ENCODE data around the gene DRICH1.
"Not testable (repeated sequence)": the region's sequence is repeated elsewhere in the genome, so short reads cannot be mapped to it uniquely, and the experiment has no call there.

DRICH1 gene, protein sequence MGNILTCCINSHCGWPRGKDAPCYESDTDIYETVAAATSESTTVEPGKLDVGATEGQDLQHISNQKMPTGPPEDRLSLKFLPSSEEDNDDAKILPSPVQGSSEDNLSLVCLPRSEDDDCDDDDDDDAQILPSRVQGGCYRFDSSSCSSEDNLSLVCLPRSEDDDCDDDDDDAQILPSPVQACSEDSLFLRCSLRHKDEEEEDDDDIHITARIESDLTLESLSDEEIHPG

GRCh38 chr22:23632178-23632577 is at the start of gene DRICH1:
Gene DRICH1 (minus strand): TSS chr22:23632321. CDS start chr22:23632023, 298 bp downstream.
- no peaks in the 10 kb centered on the region for H3K9me3 ChIP-seq (ENCODE audit: low read length)
- no peak within 1 kb of the TSS for H3K4me3 ChIP-seq (ENCODE audit: low read length)
- no peaks in the 10 kb centered on the region for H3K27me3 ChIP-seq (ENCODE audit: insufficient read depth, low read length)
- H3K36me3 ChIP-seq (ENCODE audit: insufficient read depth, low read length) = no peaks in the 10 kb centered on the region
- H2AFZ ChIP-seq (ENCODE audit: low read depth, low read length) = no peak within 1 kb of the TSS
- no peaks in the 10 kb centered on the region for H3K4me1 ChIP-seq (ENCODE audit: insufficient read depth, low read length)

DNA sequence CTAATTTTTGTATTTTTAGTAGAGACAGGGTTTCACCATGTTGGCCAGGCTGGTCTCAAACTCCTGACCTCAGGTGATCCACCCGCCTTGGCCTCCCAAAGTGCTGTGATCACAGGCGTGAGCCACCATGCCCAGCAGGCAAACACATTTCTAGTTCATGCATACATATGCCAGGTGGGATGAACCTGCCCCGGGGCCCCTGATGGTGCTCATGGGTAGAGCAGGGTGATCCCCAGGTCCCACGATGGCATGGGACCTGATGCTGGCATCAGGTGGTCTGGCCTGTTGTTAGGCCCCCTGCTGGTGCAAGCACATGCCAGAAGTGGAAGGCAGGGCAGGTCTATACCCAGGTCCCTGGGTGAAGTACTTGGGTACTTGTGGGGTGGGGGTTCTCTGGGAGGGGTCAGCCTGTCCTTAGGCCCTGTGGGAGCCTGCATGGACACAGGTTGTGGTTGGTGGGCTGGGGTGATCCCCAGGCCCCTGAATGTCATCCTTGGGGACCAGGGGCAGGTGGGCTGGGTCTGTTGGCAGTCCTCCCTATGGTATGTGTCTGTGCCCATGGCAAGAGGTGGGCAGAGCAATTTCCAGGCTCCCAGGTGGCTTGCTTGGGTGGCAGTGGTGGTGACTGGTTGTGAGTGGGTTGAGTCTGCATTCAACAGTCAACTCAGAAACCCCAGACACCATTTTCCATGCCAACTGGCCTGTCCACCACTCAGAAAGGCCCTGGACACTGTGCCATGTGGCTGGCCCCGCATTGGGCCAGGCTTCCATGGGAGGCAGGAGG is 49.1 kb upstream of the DRICH1 start:
- Histone ChIP-seq H3K27me3 (ENCODE audit: insufficient read depth, low read length) (no peaks in the 10 kb centered on the region), H3K4me3 (ENCODE audit: low read length) (no peak overlapping the region)

GRCh38 chr22:23678133-23678532 is 46.0 kb upstream of the DRICH1 start:
- no peaks in the 10 kb centered on the region for H3K27me3 ChIP-seq (ENCODE audit: insufficient read depth, low read length)
- H3K4me3 ChIP-seq (ENCODE audit: low read length) = no peak overlapping the region
- H2AFZ ChIP-seq (ENCODE audit: low read depth, low read length) = no peak overlapping the region
- H3K9me3 ChIP-seq (ENCODE audit: low read length) = no peaks in the 10 kb centered on the region
- H3K36me3 ChIP-seq (ENCODE audit: insufficient read depth, low read length) = peaks cover 4% of the 10 kb centered on the region
- peaks cover 14% of the 10 kb centered on the region for H3K4me1 ChIP-seq (ENCODE audit: insufficient read depth, low read length)

More for the DNA sequence above, 49.1 kb upstream of the DRICH1 start:
- Histone ChIP-seq H3K36me3 (ENCODE audit: insufficient read depth, low read length) (peaks cover 10% of the 10 kb centered on the region), H3K9me3 (ENCODE audit: low read length) (no peaks in the 10 kb centered on the region), H3K4me1 (ENCODE audit: insufficient read depth, low read length) (peaks cover 14% of the 10 kb centered on the region), H2AFZ (ENCODE audit: low read depth, low read length) (no peak overlapping the region)

- Histone ChIP-seq H3K4me3 (ENCODE audit: low read length) (no peak overlapping the region), H3K4me1 (ENCODE audit: insufficient read depth, low read length) (peaks cover 14% of the 10 kb centered on the region), H3K9me3 (ENCODE audit: low read length) (no peaks in the 10 kb centered on the region), H2AFZ (ENCODE audit: low read depth, low read length) (no peak overlapping the region), H3K27me3 (ENCODE audit: insufficient read depth, low read length) (no peaks in the 10 kb centered on the region), H3K36me3 (ENCODE audit: insufficient read depth, low read length) (peaks cover 2% of the 10 kb centered on the region)
Measured at GRCh38 chr22:23677701-23677995, 45.5 kb upstream of the DRICH1 start.

DNA sequence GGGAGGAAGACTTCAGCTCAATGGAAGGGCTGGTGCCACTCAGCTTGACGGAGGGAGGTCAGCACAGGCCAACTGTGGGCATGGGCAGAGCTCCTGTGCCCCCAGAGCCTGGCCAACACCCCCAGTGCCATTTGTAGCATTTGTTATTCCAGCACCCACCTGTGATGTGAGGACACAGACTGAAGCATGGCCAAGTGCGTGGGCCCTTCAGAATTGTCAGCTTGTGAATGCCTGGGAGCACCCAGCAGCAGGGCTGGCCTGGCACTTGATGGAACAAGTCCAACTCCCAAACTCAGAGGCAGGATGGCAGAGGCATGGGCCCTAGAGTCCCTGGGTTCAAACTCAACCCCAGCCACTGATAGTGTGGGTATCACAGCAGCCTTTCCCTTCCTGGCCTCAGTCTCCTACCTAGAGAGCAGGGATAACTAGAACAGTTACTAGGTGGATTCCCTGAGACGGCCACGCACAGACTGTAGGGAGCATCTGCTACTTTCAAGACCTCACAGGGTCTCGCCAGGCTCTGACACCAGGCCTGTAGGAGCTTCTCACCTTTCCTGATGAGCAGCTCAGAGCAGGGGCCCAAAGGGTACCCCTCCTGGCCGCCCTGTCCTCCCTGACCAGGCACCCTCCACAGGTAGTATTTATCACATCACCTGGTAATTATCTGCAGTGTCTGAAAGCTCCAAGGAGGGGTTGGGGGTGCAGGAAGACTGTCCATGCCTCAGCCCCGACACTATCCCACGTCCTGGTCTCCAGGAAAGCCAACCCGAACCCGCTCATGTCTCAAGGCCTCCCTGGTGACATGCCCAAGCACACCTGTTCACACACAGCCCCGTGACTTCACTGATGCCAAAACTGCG is 45.0 kb upstream of the DRICH1 start:
- not testable (repeated sequence) for H2AFZ ChIP-seq (ENCODE audit: low read depth, low read length)

GRCh38 chr22:23675502-23676415 is 43.6 kb upstream of the DRICH1 start:
- Histone ChIP-seq H3K4me3 (ENCODE audit: low read length) (no peak overlapping the region), H3K4me1 (ENCODE audit: insufficient read depth, low read length) (peaks cover 10% of the 10 kb centered on the region), H2AFZ (ENCODE audit: low read depth, low read length) (no peak overlapping the region), H3K27me3 (ENCODE audit: insufficient read depth, low read length) (no peaks in the 10 kb centered on the region), H3K9me3 (ENCODE audit: low read length) (no peaks in the 10 kb centered on the region), H3K36me3 (ENCODE audit: insufficient read depth, low read length) (no peaks in the 10 kb centered on the region)

More for the DNA sequence above, 45.0 kb upstream of the DRICH1 start:
- not testable (repeated sequence) for H3K4me3 ChIP-seq (ENCODE audit: low read length); H3K9me3 ChIP-seq (ENCODE audit: low read length); H3K36me3 ChIP-seq (ENCODE audit: insufficient read depth, low read length); H3K27me3 ChIP-seq (ENCODE audit: insufficient read depth, low read length)
- peaks cover 14% of the 10 kb centered on the region for H3K4me1 ChIP-seq (ENCODE audit: insufficient read depth, low read length)

DNA sequence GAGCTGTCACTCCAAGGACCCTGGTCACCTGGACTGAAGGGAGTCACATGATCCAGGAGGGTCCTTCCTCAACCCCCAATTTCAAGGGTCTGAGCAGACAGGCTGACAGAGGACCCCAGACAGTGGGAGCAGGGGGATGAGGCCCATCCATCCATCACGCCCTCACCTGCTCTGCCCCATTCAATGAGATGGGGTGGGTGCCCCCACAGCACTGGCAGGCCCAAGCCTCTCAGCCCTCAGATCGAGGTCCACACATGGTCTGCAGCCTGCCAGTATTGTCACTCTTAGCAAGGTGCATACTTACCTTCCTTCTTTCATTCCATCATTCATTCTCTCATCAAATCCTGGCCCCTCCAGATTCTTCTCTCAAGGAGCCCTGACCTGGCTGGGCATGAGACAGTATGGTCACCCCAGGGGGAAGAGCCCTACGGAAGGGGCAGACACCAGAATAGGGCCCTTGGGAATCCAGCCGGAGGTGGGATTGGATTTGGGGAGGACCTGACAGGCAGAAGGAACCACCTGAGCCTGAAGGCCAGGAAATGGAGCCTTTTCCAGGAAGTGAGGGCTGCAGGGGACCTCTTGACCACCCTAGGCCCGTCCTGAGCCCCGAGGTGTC is 42.9 kb upstream of the DRICH1 start:
- not testable (repeated sequence) for H3K4me1 ChIP-seq (ENCODE audit: insufficient read depth, low read length); H3K27me3 ChIP-seq (ENCODE audit: insufficient read depth, low read length); H3K9me3 ChIP-seq (ENCODE audit: low read length); H3K36me3 ChIP-seq (ENCODE audit: insufficient read depth, low read length); H3K4me3 ChIP-seq (ENCODE audit: low read length); H2AFZ ChIP-seq (ENCODE audit: low read depth, low read length)

- Histone ChIP-seq H3K4me1 (ENCODE audit: insufficient read depth, low read length) (no peaks in the 10 kb centered on the region), H3K36me3 (ENCODE audit: insufficient read depth, low read length) (no peaks in the 10 kb centered on the region), H2AFZ (ENCODE audit: low read depth, low read length) (no peak overlapping the region), H3K27me3 (ENCODE audit: insufficient read depth, low read length) (no peaks in the 10 kb centered on the region), H3K4me3 (ENCODE audit: low read length) (no peak overlapping the region), H3K9me3 (ENCODE audit: low read length) (no peaks in the 10 kb centered on the region)
Measured at GRCh38 chr22:23673826-23674690, 41.9 kb upstream of the DRICH1 start.

- Histone ChIP-seq H3K36me3 (ENCODE audit: insufficient read depth, low read length) (no peaks in the 10 kb centered on the region), H3K9me3 (ENCODE audit: low read length) (no peaks in the 10 kb centered on the region), H2AFZ (ENCODE audit: low read depth, low read length) (no peak overlapping the region)
Measured at GRCh38 chr22:23673050-23673620, 41.0 kb upstream of the DRICH1 start.

DNA sequence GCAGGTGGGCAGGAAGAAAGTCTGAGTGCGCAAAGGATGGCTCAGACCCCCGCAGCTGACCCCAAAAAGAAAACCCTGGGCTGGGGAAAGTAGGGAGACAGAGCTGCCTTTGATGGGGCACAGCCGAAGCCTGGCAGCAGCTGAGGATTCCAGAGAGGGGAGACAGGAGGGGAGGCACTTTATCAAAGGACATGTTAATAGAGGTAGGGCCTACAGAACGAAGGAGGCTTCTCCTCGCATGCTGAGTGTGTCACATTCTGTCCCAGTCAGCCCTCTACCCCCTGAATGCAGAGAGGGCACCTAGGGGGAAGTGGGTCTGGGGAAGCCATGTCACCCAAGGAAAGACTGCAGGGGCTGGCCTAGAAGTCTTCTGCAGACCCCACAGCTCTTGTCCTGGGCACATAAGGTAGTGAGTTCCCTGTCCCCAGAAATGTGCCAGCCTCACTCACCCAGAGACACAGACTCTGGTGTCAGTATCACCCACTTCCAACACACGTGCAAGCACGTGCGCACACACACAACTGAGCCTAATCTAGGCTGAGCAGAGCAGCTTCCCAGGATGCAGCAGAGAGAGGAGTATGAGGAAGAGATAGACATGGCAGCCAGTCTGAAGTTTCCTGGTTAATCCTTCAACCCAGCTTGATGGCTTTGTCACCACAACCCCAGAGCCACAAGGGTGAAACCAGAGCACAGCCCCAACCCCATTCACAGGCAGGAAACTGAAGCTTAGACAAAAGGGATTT is 40.4 kb upstream of the DRICH1 start:
- not testable (repeated sequence) for H3K4me3 ChIP-seq (ENCODE audit: low read length); H2AFZ ChIP-seq (ENCODE audit: low read depth, low read length); H3K27me3 ChIP-seq (ENCODE audit: insufficient read depth, low read length); H3K4me1 ChIP-seq (ENCODE audit: insufficient read depth, low read length); H3K36me3 ChIP-seq (ENCODE audit: insufficient read depth, low read length); H3K9me3 ChIP-seq (ENCODE audit: low read length)

More at GRCh38 chr22:23673050-23673620, 41.0 kb upstream of the DRICH1 start:
- H3K4me1 ChIP-seq (ENCODE audit: insufficient read depth, low read length) = no peaks in the 10 kb centered on the region
- no peaks in the 10 kb centered on the region for H3K27me3 ChIP-seq (ENCODE audit: insufficient read depth, low read length)
- no peak overlapping the region for H3K4me3 ChIP-seq (ENCODE audit: low read length)

DNA sequence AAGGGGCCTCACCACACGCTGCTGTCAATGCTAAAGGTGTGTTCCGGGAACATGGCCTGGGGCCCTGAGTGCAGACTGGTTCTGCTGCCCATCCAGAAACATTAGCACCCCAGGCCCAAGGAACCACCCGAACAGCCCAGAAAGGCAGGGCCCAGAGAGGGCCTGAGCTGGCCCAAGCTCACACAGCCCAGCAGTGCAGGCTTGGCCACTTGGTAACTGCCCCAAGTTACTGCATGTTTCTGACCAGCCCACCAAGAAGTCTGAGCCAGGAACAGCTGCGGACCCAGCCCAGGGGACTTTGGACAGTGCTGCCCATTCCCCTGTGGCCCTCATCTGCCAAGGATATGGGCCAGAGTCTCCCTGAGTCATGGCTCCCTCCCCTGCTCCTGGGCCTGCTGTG is 39.3 kb upstream of the DRICH1 start:
- not testable (repeated sequence) for H3K36me3 ChIP-seq (ENCODE audit: insufficient read depth, low read length); H3K4me1 ChIP-seq (ENCODE audit: insufficient read depth, low read length); H2AFZ ChIP-seq (ENCODE audit: low read depth, low read length); H3K9me3 ChIP-seq (ENCODE audit: low read length); H3K4me3 ChIP-seq (ENCODE audit: low read length); H3K27me3 ChIP-seq (ENCODE audit: insufficient read depth, low read length)

All from neuron (in vitro differentiated cells).